ACHN (cell line): ENCODE results near the gene ING4.

Experiments used
- DNase-seq: peaks from one replicate; pipeline ENCODE4 v3.0.0-alpha.2; 2015
- in situ Hi-C: cut with HindIII; loops from 2 replicates; pipeline ENCODE4 v1.10.0; 2017; ENCODE audit warnings: low sequenced_read_pairs, low pct_ligation_motif_present, low pct_unique_long_range_greater_than_20kb

Gene ING4

GRCh38 chr12:6614513-6615172, 48.3 kb downstream of the ING4 start:
- peak; percentile 44 for DNase-seq
- in situ Hi-C loops, result no loop called here

GRCh38 chr12:6613776-6614512, 49.0 kb downstream of the ING4 start:
- in situ Hi-C loops, result no loop called here
- DNase-seq, result peak; percentile 86

GRCh38 chr12:6613015-6613775, 49.7 kb downstream of the ING4 start:
- in situ Hi-C loops, result no loop called here
- DNase-seq, result no peak

GRCh38 chr12:6612652-6613014, 50.3 kb downstream of the ING4 start:
- no peak for DNase-seq
- in situ Hi-C loops, result no loop called here

GRCh38 chr12:6612247-6612646, 50.7 kb downstream of the ING4 start:
- DNase-seq, result no peak
- in situ Hi-C loops, result no loop called here

GRCh38 chr12:6608592-6609281, 54.2 kb downstream of the ING4 start:
- no peak for DNase-seq
- in situ Hi-C loops, result no loop called here

- peak; percentile 63 for DNase-seq
- in situ Hi-C loops, result no loop called here
These were observed 54.9 kb downstream of the ING4 start for GRCh38 chr12:6607751-6608591.

GRCh38 chr12:6606331-6607131, 56.4 kb downstream of the ING4 start:
- in situ Hi-C loops, result no loop called here
- peak; percentile 56 for DNase-seq

- in situ Hi-C loops, result no loop called here
- peak; percentile 42 for DNase-seq
These were observed 57.2 kb downstream of the ING4 start for GRCh38 chr12:6605421-6606330.

- no peak for DNase-seq
- in situ Hi-C loops, result no loop called here
These were observed 58.5 kb downstream of the ING4 start for GRCh38 chr12:6604259-6605029.

GRCh38 chr12:6603095-6603567, 59.8 kb downstream of the ING4 start:
- in situ Hi-C loops, result no loop called here
- no peak for DNase-seq

- in situ Hi-C loops, result no loop called here
- DNase-seq, result no peak
These were observed 60.4 kb downstream of the ING4 start for GRCh38 chr12:6602526-6602925.
